HuH-7.5 (cell line): Measurements from ENCODE around the gene SERPING1.
A peak's percentile ranks its signal among the peaks of the same experiment; 100 is the strongest.

Source experiments
- DNase-seq: peaks from one replicate; pipeline ENCODE4 v3.0.0; 2011; ENCODE audit warnings: low spot score

The SERPING1 gene

DNA sequence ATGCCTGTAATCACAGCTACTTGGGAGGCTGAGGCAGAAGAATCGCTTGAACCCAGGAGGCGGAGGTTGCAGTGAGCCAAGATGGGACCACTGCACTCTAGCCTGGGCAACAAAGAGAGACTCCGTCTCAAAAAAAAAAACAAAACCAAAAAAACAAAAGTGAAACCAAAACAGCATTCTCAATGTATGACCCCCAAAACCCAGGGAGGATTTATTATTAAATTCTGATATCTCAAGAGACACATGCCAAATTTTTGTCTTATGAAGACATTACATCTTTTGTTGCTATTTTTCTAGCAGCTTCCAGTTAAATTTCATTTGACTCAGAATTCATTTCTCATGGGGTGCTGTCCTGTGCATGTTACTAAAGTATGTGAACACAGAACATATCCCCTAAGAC lies 55.2 kb downstream of the SERPING1 start:
- no peak for DNase-seq

DNA sequence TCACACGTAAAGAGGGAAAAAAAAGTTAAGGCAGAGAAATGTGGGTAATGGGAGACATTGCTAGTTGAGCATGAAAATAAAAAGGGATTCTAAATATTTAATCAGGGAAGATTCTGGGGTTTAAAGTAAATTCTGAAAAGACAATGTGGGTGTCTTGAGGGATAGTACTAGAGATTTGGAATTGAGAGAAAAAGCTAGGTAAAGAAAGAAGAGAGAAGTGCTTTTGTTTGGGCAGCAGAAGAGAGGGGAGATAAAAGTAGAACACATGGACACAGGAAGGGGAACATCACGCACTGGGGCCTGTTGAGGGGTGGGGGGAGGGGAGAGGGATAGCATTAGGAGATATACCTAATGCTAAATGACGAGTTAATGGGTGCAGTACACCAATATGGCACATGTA lies 55.7 kb downstream of the SERPING1 start:
- no peak for DNase-seq

DNA sequence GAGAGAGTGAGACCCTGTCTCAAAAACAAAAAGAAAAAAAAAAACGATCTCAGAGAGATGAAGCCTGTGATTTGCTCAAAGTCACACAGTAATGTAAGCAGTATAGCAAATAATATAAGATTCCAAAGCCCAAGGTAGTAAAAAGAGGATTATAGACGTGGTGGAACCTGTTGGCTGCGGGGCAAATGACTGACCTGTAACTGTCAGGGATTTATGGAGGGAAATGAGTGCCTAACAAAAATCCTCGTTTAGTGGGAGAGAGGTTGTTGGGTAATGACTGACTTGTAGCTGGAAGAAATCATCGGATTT lies 59.4 kb downstream of the SERPING1 start:
- DNase-seq: no peak

DNA sequence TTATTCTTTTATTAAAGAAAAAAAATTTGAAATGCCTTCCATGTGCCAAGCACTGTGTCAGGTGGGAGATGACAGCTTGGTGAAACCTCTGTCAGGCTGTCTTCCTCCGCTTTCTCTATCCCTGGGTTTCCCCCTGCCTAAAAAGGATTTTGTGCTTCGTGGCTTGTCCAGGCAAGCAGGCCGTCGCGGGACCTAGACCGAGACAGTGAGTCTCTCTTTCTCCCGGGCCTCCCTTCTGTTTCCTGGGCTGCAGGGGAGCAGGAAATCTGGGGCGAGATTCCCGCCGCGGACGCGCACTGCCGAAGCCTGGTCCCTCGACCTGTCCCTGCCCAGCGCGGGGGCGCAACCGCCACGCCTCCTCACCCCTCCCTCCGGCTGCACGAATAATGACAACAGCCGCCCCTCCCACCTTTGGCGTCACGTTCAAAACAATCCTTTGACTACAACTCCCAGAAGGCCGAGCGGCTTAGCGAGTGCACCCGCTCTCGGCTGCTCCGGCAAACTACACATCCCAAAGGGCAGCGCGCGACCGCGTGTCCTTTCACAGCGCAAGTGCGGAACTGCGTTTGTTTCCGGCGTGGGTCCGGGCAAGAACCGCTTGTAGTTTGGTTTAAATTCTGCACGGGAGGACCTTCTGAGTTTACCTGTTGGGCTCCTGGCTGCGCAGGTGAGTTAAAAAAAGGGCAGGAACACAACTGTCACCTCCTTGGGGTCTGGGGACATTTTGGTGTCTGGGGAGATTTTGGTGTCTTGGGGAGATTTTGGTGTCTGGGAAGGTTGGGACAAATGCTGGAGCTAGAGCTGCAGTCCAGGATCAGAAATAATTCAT lies 59.9 kb downstream of the SERPING1 start, which contains the start of gene CLP1:
Gene CLP1 (plus strand): TSS at position 569 of the 829 bp plus-strand sequence. CDS start 1,715 bp downstream, outside the sequence.
- DNase-seq: peak; percentile 99

DNA sequence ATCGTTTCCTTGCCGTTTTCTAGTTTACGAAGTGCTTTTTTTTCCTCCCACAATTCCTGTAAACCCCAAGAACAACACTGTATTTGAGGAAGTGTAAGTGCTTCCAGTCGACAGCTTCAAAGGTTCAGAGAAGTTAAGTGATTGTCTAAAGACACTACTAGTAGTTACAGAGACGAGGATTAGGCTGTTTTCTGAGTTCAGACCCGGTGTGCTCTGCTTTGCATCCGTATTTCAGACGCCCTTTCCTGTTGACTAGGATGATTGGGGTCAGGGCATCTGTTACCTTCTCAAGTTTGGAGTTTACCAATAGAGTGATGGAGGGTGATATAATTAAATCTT lies 60.5 kb downstream of the SERPING1 start:
- no peak for DNase-seq

DNA sequence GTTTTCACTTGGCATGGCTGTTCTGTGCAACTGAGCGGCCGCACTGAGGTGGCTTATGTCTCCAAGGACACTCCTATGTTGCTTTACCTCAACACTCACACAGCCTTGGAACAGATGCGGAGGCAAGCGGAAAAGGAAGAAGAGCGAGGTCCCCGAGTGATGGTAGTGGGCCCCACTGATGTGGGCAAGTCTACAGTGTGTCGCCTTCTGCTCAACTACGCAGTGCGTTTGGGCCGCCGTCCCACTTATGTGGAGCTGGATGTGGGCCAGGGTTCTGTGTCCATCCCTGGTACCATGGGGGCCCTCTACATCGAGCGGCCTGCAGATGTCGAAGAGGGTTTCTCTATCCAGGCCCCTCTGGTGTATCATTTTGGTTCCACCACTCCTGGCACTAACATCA lies 62.2 kb downstream of the SERPING1 start:
- DNase-seq: no peak

DNA sequence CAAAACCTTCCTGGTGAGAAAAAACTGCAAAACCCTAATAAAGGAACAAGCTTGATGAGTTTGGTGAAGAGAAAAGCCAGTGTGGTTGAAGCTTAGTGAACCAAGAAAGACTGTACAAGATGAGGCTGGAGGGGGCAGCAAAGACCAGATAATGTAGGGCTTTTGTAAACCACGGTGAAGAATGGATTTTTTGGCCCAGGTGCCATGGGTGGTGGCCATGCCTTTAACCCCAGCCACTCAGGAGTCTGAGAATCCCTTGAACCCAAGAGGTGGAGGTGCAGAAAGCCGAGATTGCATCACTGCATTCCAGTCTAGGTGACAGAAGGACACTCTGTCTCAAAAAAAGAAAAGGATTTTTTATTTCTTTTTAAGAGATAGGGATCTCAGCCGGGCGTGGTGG lies 65.4 kb downstream of the SERPING1 start:
- no peak for DNase-seq

DNA sequence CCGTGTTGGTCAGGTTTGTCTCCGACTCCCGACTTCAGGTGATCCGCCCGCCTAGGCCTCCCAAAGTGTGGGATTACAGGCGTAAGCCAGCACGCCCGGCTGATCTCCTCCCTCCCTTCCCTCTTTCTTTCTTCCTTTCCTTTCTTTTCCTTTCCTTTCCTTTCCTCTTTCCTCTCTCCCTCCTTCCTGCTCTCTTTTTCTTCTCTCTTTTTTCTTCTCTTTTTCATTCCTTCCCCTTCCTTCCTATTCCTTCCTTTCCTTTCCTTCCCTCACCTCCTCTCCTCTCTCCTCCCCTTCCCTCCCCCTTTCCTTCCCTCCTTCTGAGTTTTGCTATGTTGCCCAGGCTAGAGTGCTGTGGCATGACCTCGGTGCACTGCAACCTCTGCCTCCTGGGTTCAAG lies 66.5 kb downstream of the SERPING1 start:
- DNase-seq: no peak
